Measurements from ENCODE around the gene MAP2K2.

DNA sequence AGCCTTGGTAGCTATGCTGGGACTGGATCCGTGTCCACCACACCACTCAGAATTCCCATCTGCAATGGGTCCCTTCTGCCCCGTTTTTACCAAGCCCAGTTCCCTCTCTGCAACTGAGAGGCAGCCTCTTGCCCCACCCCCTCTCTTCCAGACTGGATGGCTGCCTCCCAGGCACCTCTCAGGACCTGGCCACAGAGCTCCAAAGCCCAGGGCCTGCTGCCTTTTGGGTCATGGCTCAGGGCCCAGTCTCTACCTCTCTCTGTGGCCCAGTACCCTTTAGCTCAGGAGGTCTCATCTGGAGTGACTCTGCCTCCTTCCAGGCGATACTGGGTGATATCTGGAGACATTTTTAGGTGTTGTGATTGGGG, 46.9 kb downstream of the MAP2K2 start:
- no peak for TF ChIP-seq EZH2 (IDR thresholded peaks at IDR 0.05; ENCODE audit: borderline replicate concordance, low read length)
- TF ChIP-seq, protein P1, sequence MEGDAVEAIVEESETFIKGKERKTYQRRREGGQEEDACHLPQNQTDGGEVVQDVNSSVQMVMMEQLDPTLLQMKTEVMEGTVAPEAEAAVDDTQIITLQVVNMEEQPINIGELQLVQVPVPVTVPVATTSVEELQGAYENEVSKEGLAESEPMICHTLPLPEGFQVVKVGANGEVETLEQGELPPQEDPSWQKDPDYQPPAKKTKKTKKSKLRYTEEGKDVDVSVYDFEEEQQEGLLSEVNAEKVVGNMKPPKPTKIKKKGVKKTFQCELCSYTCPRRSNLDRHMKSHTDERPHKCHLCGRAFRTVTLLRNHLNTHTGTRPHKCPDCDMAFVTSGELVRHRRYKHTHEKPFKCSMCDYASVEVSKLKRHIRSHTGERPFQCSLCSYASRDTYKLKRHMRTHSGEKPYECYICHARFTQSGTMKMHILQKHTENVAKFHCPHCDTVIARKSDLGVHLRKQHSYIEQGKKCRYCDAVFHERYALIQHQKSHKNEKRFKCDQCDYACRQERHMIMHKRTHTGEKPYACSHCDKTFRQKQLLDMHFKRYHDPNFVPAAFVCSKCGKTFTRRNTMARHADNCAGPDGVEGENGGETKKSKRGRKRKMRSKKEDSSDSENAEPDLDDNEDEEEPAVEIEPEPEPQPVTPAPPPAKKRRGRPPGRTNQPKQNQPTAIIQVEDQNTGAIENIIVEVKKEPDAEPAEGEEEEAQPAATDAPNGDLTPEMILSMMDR (conservative IDR thresholded peaks at IDR 0.05 in 1 of 2, IDR thresholded peaks at IDR 0.05 in 1 of 2; ENCODE audit: extremely low read depth in 1 of 2, insufficient read depth in 1 of 2, low read depth in 1 of 2, low read length in 2 of 2), result no peak
